SKM-1 (cell line): Measurements from ENCODE around the gene SOAT2.
A peak's percentile ranks its signal among the peaks of the same experiment; 100 is the strongest.
"Not testable (repeated sequence)": the region's sequence is repeated elsewhere in the genome, so short reads cannot be mapped to it uniquely, and the experiment has no call there.

Experiments used
- DNase-seq: peaks from one replicate; lab custom pipeline; 2025; ENCODE audit not compliant: unreplicated experiment; lab: John Stamatoyannopoulos, UW

The SOAT2 gene

DNA sequence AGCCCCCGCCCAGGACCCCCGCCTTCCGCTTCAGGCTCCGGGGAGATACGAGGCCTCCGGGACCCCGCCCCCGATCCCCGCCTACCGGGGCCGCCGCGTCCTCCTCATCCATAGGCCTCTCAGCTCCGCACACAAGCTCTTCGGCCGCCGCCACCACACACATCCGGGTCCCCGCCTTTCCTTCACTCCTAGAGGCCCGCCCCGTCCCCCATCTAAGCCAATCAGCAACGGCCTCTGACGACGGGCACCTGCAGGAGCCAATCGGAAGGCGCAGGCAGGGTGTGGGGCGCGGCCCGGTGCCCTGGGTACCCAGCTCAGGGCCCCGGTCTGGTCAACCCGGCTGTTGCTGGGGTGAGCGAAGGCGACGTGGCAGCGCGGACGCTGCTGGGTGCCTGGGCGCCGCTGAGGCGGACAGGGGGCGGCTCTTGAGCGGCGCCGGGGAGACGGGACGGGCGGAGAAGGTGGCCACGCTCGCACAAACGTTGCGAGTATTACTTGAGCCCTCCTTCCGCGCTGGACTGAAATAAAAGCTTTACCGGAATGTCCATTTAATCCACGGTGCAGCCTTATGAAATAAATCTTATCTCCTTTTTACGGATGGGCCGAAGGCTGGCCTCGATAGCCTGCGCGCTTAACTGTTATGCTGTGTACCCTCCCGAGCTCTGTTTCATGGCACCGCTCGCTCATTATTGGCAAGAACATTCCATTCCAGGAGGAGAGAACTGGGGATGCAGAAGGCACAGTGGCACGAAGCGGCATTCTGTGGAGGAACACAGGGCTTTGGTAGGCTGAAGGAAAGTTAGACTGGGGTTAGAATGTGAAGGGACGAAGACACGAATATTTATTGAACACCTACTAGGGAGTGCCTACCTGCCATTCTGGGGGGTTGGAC lies 23.8 kb upstream of the SOAT2 start, which contains the start of gene SPRYD3:
Gene SPRYD3 (minus strand): TSS at position 165 of the 892 bp plus-strand sequence. CDS start 57 bp downstream, at position 108.
- DNase-seq = peak; percentile 48

DNA sequence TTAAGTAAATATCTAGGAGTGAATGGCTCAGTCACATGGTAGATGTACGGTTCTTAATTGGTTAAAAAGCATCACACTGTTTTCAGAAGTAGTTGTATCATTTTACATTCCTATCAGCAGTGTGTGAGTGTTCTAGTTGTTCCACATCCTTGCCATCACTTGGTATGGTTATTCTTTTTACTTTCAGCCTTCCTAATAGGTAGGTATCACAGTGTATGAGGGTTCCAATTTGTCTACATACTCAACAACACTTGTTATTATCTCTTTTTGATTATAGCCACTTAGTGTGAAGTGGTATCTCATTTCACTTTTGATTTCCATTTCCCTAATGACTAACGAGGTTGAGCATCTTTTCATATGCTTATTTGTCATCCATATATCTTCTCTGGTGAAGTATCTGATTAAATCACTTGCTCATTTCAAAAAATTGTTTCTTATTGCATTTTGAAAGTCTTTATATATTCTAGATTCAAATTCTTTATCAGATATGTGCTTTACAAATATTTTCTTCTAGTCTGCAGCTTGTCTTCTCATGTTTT lies 20.6 kb upstream of the SOAT2 start:
- no peak for DNase-seq

DNA sequence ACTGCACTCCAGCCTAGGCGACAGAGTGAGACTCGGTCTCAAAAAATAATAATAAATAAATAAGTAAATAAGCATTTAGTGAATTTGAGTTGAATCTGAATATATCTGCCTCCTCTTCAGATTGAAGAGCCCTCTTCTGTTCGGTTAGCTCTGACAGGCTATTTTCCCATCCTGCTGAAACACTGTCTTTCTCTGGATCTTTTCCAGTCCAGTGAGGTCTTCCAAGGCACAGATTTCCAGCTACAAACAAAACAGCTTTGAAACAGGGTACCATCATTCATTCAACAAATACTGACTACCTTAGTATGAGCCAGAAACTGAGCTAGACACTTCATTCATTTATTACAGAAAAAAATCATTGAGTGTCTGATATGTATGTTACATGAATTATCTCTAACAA lies 16.9 kb upstream of the SOAT2 start:
- no peak for DNase-seq

DNA sequence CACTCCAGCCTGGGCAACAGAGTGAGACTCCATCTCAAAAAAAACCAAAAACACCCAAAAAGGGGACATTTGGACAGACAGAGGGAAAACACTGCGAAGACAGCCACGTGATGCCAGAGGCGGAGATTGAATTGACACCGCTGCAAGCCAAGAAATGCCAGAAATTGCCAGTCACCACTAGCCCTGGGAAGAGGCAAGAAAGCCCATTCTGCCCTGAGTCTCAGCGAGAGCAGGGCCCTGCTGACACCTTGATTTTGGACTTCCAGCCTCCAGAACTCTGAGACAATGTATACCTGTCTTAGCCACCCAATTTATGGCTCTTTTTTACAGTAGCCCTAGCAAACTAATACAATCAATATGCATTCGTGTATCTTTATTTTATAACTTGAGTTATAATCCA lies 13.2 kb upstream of the SOAT2 start:
- no peak for DNase-seq

DNA sequence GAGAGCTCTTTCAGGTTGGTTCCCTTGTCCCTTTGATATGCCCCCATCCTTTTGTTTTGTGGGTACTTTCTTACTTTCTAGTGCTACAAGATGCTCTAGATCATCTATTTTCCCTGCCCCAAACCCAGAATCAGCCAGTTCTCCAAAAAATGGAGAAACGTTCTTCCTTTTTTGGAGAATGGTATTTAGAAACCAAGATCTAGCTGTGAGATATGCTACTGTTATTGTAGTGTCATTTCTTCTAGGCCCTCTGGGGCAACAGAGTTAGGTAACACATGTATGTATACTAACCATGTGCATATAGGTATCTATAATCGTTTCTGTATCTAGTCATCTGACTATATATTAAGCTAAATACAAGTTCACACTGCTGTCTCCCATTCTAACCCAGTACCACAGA lies 12.7 kb upstream of the SOAT2 start:
- DNase-seq = no peak

DNA sequence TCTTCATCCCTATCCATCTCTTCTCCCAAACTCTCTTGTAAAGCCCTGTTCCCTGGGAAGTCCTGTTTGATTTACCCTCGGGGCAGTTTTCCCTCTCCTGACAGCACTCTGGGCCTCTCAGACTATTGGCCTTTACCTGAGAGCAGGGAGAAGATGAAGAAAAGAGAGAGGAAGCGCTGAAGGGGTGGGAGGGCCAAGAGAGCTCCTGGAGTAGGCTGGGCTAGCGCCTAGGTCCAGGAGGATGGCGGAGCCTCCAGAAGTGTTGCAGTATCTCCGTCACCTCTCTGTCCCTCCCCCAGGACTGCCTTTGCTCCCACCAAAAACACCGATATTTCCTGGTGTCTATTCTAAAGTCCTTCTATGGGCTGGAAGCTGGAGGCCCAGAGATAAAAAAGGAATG lies 11.5 kb upstream of the SOAT2 start:
- DNase-seq = no peak

DNA sequence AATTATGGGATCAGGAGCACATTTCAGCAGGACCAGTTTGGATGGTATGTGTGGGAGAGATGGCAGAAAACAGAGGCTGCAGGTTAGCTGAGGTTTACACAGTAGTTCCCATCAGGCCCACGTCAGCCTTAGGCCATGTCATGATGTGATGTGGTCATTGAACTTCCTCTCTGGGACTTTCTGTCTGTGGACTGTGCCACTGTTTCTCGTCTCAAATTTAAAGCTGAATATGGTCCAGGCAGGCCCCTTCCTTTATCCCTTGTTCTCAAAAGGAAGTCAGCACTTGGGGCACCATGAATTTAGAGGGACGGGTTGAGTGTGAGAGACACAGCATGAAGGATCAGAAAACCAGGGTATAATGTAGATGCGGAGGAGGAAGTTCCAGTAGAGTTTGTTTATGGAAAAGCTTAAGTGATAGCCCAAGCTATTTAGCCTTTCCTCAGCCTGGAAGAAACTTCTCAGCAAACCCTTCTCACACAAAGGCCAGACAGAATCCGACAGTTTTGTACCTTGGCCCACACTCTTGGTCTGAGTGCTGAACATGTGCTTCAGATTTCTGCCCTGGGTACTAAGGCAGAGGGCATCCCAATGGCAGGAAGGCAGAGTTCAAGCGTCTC lies 9.4 kb upstream of the SOAT2 start:
- DNase-seq = no peak

DNA sequence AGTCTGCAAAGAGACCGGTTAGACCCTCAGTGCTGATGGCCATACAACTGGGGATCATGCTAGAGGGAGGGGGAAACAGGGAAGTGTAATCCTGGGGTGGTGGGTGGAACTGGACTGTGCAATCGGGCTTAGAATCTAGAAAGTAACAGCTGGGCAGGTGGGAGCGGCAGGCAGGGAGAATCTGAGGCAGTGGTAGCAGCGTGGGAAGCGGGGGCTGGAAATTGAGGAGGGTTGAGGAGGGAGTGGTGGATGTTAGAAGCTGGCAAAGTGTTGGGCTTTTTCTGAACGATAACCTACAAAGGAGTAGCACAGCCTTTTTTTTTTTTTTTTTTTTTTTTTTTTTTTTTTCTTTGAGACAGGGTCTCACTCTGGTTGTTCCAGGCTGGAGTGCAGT lies 8.9 kb upstream of the SOAT2 start:
- no peak for DNase-seq

DNA sequence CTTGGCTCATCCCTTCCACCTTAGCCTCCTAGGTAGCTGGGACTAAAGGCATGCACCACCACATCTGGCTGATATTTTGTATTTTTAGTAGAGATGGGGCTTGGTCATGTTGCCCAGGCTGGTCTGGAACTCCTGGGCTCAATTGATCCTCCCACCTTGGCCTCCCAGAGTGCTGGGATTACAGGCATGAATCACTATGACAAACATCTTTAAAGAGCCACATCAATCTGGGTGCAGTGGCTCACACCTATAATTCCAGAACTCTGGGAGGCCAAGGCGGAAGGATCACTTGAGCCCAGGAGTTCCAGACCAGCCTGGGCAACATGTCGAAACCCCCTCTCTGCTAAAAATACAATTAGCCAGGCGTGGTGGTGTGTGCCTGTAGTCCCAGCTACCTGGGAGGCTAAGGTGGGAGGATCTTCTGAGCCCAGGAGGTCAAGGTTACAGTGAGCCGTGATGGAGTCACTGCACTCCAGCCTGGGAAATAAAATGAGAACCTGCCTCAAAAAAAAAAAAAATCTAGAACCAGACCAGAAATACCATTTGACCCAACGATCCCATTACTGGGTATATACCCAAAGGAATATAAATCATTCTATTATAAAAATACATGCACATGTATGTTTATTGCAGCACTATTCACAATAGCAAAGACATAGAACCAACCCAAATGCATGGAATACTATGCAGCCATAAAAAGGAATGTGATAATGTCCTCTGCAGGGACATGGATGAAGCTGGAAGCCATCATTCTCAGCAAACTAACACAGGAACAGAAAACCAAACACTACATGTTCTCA lies 8.3 kb upstream of the SOAT2 start:
- DNase-seq = not testable (repeated sequence)

DNA sequence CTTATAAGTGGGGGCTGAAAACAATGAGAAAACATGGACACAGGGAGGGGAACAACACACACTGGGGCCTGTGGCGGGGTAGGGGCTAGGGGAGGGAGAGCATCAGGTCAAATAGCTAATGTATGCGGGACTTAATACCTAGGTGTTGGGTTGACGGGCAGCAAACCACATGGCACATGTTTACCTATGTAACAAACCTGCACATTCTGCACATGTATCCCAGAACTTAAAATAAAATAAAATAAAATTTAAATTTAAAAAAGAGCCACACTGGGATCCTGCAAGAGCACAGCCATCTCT lies 7.7 kb upstream of the SOAT2 start:
- not testable (repeated sequence) for DNase-seq

DNA sequence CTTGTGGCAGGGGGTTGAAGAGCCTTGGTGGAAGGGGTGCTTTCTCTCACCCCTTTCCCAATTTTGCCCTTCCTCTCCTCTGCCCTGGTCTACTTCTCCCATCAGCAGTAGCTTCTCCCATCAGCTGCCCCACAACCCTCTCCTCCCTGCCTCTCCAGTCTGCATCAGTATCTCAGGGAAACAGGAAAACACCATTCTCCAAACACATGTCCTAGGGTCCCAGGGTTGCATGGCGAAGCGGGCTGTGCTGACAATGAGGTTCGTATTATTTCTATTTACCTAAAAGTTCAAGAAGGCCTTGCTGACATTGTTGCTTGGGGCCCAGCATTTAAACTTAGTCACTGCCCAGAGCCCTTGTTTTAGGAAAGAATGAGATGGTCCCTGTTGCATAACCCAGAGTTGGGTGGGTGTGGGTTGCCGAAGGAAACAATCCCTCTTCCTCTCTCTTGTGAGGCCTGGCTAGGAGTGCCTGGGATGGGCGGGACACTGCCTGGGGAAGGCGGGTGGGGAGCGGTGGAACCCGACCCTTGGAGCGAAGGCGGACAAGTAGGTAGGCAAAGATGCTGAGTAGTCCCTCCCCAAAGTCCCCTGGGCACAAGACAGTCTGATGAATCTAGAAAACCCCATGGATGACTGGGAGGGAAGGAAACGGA lies 7.1 kb upstream of the SOAT2 start:
- DNase-seq = no peak

DNA sequence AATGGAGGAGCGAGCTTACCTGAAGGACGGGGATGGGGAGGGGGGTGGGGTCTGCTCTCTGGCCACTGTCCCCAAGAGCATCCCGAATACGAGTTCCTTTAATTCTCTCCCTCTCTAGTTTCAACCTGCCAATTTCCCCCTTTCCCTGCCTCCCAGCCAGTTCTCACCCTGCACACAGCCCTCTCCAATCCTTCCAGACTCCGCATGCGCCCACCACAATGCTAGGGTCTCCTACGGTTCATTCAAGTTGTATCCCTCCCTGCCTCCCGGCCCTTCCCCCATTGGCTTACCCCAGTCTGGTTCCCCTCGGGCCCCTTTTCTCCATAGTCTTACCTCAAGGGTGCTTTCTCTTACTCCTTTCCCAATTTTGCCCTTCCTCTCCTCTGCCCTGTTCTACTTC lies 6.5 kb upstream of the SOAT2 start:
- DNase-seq = no peak

DNA sequence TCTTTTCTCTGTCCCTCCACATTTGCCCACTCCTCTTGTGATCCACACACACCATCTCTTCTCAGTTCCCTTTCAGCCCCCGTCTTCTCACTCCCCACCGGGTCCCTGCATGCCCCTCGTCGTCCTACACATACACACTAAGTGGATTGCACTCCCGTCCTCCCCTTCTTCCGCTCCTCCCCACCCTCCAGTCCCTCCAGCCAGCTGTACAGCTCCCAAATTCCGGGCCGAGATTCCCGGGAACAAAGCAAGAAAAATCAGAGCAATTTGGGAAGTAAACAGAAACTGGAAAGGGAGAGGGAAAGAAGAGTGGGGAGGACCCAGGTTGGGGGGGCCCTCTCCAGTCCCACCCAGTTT lies 6.1 kb upstream of the SOAT2 start:
- DNase-seq = no peak

DNA sequence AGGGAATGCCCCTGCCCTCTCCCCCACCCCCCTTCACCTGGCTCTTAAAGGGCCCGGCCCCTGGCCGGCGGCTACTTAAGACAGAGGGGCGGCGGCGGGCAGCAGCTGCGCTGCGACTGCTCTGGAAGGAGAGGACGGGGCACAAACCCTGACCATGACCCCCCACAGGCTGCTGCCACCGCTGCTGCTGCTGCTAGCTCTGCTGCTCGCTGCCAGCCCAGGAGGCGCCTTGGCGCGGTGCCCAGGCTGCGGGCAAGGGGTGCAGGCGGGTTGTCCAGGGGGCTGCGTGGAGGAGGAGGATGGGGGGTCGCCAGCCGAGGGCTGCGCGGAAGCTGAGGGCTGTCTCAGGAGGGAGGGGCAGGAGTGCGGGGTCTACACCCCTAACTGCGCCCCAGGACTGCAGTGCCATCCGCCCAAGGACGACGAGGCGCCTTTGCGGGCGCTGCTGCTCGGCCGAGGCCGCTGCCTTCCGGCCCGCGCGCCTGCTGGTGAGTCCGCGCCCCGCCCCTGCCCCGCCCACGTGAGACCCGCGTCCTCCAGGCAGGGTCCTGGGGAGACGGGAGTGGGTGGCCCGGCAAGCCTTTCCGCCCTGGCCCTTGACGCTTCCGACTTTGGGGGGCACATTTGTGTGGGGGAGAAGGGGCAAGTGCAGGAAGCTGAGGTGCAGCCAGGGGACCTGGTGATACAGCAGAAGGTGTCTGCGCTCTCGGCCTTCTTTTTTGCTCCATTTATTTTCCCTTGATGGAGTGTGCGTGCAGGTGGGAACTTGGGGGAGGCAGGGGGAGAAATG lies 5.5 kb upstream of the SOAT2 start, which contains the start of gene IGFBP6:
Gene IGFBP6 (plus strand): TSS at position 104 of the 790 bp plus-strand sequence. CDS start 51 bp downstream, at position 155.
- no peak for DNase-seq

DNA sequence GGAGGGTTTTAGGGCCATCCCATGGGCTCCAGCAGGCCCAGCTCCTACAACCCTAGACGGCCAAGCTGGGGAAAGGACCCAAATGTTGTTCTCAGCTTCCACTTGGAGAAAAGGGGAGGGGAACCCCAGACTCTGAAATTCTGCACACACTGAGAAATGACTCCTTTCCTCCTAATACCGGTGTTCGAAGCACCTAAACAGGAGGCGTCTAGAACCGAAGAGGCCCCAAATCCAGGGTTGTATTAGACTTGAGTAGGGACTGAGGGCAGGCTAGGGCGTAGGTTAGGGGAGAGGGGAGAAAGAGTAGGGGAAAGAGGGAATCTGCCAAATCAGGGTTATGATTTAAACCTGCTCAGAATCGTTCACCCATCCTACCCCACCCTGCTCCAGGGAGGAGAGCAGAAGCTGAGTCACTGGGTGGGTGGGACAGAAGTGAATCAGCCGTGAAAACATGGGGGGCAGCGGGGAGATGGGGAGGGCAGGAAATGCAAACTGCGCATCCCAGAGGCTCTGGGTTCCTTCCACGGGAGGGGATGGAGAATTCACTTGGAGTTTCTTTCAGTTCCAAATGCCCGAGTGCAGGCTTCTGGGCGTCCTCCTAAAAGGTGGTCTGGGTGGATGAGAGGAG lies 4.8 kb upstream of the SOAT2 start:
- no peak for DNase-seq

DNA sequence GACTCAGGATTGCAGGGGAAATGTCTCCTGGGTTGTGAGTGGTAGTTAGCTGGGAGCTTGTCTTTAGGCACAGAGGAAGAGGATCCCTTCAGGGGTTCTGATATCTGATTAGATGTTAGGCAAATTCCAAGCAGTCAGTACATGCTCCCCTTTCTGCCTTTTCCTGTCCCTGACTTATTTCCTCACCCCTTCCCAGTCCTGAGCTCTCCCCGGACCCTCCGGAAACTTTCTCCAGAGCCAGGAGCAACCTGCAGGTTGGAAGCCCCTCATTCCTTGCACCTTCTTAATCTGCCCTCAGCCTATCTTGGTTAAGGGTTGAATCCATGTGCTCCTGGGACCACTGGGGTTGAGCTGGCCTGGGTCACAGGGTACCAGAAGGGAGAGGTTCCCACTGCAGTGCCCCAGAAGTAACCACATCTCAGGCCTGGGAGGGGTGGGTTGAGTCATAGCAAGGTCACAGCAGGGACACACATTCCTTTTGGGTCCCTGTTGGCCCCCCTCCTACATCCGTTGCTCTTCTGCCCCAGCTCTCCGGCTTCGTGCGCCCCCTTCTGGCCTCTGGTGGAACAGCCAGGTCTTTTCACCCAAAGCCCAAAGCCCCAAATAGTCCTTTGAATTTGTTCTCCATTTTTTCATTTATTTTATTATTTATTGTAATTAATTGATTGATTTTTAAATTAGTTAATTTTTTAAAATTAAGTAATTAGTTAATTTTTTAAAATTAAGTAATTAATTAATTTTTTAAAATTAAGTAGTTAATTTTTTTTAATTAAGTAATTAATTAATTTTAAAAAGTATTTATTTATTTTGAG lies 4.0 kb upstream of the SOAT2 start:
- peak; percentile 12 for DNase-seq

DNA sequence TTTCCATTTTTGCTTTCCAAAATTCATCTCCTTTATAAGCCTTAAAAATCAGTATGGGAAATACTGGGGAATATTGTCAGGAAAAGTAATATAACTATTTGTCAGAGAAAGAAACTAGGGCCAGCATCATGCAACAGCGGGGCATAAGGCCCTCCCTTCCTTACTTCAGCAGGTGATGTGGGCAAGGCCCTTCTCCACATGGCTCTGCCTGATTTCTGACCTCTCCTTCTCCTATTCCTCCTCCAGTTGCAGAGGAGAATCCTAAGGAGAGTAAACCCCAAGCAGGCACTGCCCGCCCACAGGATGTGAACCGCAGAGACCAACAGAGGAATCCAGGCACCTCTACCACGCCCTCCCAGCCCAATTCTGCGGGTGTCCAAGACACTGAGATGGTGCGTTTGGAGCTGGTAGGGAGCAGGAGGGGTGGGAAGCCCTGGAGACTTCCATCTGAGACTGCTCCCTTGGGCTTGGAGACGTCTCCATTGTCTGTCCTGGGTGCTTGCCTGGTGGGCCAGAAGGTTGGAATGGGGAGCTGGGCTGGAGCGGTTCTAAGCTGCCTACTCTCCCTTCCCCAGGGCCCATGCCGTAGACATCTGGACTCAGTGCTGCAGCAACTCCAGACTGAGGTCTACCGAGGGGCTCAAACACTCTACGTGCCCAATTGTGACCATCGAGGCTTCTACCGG lies 2.7 kb upstream of the SOAT2 start:
- no peak for DNase-seq

DNA sequence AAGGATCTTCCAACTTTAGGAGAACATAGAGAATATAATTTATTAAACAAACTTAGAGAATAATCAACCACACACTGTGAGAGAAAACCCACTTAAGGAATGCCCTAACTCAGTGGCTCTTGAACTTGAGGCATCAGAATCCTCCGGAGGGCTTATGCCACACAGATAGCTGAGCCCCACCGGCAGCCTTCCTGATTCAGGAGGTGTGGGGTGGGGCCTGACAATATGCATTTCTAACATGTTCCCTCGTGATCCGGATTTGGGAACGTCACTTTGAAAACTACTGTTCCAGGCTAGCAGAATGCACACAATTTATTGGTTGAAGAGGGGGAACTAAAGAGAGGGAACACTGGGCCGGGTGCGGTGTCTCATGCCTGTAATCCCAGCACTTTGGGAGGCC lies 2.0 kb upstream of the SOAT2 start:
- no peak for DNase-seq
